ENCODE data around the gene PIWIL4.
"Not testable (repeated sequence)": the region's sequence is repeated elsewhere in the genome, so short reads cannot be mapped to it uniquely, and the experiment has no call there.

The PIWIL4 gene

DNA sequence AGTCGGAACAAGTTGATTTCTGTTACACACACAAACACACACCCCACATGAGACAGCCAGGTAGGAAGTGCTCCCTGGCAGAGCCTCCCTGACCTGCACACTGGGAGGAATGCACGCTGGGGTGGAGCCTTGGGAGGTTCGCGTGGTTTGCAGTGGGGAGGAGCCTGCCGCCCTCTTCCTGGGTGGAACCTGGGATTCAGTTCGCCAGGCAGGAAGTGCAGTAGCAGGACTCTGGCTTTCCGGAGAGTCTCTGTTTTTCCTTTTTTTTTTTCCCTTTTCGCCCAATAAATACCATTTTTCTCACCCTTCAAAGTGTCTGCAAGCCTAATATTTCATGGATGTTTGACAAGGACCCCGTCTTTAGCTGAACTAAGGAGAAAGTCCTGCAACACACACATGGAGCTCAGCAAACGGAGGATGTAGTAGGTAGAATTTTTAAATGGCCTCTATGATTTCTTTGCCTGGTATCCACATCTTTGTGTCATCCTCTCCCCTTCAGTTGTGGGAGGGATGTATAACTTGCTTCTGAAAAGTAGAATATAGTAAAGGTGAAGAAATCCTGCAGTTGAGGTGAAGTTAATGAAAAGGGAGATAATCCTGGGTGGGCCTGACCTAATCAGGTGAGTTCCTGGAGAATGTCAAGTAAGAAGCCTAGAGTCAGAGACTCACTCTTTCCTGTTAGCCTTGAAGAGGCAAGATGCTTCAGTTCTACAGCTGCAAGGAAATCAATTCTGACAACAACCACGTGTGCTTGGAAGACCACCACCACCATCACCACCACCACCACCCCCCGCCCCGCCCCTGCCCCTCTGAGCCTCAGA, 72.9 kb downstream of the PIWIL4 start:
- DNase-seq: no peak

DNA sequence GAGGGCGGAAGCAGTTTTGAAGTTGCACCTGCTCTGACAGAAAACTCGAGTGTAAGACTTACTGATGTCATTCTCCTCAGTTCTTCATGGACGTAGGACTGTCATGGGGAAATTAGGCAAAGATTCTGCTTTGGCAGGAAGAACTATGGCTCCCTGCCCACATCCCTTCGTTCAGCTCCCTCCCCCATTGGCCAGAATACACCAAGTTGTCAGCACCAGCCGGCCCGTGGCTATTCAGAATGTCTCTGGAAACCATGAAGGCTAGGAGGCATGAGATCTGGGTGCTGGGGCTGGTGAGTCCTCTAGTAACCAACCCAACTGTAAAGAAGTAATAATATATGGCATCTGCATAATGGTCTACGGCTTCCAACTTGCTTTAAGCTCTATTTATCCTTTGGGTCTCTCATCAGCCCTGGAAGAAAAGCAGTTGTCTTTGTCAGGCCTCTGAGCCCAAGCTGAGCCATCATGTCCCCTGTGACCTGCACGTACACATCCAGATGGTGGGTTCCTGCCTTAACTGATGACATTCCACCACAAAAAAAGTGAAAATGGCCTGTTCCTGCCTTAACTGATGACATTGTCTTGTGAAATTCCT, 74.1 kb downstream of the PIWIL4 start:
- DNase-seq: no peak

DNA sequence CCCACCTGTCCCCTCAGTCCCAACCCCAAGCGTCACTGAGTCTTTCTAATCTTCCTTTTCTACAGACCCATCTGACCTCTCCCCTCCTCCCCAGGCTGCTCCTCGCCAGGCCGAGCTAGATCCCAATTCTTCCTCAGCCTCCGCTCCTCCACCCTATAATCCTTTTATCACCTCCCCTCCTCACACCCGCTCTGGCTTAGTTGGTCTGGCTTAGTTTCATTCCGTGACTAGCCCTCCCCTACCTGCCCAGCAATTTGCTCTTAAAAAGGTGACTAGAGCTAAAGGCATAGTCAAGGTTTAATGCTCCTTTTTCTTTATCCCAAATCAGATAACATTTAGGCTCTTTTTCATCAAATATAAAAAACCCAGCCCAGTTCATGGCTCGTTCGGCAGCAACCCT, 76.0 kb downstream of the PIWIL4 start:
- not testable (repeated sequence) for DNase-seq

DNA sequence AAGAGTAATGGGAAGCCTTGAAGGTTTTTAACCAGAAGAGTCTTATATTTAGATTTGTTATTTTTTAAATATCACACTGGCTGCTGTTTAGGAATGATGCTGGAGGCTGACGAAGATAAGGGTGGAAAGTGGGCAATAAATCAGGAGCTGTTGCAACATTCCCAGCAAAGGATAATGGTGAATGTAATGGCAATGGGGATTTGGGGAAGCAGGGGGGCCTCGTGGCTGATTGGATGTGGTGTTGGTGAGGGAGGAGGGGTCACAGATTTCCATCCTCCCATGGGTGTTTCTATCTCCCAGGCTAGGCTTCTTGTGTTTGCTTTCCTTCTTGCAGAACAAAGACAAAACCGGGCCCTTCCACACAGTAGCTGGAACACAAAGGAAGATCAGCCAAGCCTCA, 80.8 kb downstream of the PIWIL4 start:
- no peak for DNase-seq

DNA sequence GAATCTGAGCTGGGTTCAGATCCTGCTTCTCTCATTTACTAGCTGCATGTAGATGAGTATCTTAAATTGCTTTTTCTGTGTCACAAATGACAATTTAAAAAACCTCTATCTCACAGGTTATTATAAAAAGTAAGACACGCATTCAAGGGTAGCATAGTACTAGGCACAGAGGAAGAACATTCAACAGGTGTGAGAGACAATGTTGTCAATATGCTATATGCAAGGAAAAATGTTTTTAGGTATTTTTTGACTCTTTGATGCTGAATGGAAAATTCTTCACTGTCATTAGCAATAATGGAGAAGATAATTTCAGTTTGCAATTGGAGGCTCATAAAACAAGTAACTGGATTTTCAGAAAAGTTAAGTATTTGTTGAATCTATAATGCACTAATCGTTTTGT, 81.6 kb downstream of the PIWIL4 start:
- no peak for DNase-seq

DNA sequence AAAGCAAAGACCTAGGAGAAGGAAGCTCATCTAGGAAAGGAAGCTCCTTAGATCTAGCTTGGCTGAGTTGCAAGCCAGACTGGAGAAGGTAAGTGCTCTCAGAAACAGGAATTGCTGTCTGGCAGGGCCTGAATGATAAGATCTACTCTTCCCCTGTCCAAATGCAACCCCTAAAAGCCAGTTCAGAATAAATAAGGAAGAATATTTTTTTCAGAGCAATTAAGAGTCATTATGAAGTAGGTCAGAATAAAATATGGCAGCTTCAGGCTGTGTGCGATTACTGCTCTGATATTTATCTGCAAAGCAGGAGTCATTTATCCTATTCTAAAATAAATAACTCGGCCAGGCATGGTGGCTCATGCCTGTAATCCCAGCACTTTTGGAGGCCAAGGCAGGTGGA, 82.1 kb downstream of the PIWIL4 start:
- no peak for DNase-seq

DNA sequence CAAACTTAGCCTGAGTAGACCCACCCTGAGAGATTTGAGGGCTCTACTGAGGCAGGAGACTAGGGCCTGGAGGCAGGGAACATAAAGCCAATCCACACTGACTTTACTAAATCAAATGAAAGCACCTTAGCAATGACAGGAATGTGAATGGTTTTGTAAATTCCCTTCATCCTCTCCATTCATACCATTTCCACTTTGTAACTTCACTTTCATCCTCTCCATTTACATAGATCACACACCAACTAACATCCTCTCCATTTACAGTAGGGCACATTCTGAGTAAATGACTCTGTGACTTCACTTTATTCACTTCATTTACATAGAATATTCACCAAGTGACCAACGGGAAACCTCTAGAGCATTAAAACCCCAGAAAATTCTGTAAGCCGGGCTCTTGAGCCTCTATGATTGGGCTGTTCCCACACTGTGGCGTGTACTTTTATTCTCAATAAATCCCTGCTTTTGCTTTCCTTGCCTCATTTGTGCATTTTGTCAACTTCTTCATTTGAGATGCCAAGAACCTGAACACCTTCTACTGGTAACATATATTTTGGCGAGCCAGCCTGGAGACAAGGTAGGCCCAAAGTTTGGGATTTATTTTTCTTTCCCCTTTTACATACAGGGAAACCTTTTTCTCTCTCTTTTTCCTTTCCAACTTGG, 82.9 kb downstream of the PIWIL4 start:
- DNase-seq: no peak

DNA sequence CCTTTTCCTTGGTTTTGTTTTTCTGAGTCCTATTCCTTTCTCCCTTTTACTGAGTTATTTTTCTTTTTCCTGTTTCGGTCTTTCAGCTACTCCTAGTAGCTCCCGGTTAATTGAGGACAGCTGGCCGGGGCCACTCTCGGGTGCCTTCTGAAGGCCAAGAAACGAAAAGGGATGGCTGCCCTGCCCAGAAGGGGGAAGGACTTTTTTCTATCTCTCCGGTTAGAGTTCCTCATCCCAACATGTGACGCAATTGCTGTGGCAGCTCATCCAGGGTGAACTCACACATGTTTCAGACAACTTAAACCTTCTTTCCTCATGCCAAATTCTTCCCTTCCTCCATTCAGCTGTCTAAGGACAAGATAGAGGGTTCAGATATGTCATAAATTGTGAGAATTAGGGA, 83.6 kb downstream of the PIWIL4 start:
- no peak for DNase-seq

DNA sequence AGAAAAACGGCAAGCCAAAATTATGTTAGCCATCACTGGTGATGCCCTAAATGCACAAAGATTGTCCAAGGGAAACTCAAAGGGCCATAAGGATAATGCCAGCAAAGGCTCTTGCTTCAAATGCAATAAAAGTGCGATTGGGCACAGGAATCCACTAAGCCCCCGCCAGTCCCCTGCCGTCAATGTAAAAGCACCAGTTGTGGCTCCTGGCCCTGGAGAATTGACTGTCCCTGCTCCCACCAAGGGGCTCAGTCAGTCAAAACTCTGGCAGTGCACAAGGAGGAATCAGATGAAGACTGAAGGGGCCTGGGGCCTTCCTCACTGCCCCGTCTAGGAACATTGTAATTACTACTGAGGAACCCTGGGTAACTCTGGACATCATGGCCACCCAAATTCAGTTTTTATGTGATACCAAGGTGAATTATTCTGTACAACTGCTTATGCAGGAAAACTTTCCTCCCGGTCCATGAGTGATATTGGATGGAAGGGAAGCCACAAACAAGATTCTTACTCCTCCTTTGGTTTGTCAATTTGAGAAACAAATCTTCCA, 85.6 kb downstream of the PIWIL4 start:
- DNase-seq: no peak

DNA sequence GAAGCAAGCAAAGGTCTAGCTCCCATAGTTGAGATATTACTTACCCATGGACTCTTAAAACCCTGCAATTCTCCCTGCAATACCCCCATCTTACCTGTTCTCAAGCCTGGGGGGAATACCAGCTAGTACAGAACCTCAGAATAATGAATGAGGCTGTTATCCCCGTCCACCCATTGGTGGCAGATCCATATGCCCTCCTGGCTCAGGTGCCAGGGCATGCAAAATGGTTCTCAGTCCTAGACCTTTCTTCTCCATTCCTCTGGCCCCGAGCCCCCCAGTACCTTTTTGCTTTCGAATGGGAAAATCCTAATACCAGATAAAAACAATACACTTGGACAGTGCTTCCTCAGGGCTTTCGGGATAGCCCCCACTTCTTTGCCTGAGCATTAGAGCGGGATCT, 86.4 kb downstream of the PIWIL4 start:
- DNase-seq: no peak

DNA sequence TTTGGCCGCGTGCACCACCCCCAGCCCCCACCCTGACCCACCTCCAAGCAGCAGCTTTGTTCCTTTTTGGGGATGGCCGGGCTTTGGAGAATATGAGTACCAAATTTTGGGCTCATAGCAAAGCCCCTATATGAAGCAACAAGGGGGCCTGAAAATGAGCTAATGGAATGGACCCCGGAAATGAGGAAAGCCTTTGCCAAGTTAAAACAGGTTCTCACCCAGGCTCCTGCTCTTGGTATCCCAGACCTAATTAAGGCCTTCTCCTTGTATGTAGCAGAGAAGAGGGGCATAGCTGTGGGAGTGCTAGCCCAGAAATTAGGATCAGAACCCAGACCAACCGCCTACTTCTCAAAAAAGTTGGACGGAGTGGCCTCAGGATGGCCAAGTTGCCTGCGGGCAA, 87.0 kb downstream of the PIWIL4 start:
- DNase-seq: no peak

DNA sequence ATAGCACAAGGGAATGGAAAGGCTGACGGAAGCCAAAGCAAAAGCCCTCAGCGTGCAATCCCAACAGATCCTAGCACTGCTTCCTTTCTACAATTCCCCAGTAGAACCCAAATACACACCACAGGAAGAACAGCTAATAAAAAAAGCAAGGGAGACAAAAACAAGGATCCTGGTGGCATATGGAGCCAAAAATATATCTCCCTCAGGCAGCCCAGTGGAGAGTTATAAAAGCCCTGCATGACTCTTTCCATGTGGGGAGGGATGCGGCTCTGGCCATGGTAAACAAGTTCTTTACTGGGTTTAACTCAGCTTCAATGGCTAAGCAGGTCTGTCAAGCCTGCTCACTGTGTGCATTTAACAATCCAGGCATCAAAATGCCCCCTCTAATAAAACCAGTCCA, 88.1 kb downstream of the PIWIL4 start:
- no peak for DNase-seq

DNA sequence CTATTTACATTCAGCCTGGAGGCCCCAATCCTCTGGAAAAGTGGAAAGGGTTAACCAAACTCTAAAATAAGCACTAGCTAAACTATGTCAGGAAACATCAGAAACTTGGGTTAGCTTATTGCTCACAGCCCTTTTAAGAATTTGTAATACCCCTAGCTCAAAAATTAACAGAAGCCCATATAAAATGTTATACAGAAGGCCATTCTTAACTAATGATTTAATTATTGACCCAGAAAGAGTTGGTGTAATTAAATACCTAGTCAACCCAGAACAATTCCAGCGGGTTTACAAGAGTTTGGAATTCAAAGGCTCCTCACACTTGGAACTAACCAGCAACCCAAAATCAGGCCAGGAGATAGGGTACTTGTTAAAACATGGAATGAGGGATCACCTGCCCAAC, 88.8 kb downstream of the PIWIL4 start:
- no peak for DNase-seq

DNA sequence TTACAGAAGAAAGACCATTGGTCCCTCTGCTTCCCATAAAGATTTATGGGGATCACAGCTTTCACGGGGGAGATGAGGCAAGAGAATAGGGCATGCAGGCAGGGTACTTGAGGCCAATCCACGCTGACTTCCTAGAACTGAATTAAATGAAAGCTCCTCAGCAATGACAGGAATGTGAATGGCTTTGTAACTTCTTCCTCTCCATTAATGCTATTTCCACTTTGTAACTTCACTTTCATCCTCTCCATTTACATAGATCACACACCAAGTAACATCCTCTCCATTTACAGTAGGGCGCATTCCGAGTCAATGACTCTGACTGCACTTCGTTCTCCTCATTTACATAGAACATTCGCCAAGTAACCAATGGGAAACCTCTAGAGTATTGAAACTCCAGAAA, 89.8 kb downstream of the PIWIL4 start:
- no peak for DNase-seq

DNA sequence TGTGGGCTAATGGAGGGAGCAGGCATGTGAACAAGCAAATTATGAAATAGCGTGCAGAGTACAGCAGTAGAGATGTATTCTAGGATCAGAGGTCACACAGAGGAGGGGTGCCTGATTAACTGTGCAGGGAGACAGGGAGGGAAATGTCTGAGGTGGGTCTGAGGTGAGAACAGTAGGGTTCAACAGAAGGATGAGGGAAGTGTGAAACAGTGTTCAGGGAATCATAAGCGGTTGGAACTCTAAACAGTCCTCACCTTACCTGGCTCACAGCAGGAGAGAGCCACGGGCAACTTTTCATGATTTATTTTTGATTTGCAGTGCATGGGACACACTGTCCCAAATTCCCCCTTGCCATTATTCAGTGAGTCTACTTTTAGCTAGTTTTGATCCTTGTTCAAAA, 90.5 kb downstream of the PIWIL4 start:
- no peak for DNase-seq

DNA sequence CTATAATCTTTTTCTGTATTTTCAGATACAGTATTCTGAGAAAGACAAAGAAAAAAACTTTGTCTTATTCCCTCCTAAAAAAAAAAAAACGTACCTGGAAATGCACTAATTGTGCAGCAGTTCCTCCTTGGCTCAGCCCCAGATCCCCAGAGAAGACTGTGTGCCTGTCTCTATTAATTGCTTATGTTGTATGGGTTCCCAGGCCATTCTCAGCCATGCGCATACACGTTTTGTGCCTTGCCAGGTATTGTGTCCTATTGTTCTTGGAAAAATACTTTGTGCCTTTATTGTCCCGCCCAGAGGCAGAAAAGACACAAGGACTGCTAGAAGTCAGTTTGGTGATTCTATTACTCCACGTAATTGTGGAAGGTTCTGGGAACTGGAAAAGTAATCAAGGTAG, 91.2 kb downstream of the PIWIL4 start:
- no peak for DNase-seq

DNA sequence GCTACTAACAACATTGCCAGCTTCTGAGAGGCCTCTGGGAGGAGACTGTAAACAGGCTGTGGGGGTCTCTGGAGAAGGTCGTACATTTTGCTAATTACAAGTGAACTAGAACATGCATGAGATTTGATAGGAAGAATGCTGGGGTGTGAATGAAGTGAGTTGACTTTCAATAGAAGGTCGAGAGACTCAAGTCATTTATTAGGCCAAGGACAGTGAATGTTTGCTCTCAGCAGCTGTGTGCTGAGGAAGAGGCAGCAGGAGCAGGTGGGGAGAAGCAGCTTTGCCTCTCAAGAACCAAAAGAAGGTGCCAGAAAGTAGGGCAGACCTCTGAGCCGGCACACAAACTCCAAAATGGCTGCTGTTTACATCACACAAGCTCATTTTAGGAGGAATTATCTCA, 91.7 kb downstream of the PIWIL4 start:
- no peak for DNase-seq

DNA sequence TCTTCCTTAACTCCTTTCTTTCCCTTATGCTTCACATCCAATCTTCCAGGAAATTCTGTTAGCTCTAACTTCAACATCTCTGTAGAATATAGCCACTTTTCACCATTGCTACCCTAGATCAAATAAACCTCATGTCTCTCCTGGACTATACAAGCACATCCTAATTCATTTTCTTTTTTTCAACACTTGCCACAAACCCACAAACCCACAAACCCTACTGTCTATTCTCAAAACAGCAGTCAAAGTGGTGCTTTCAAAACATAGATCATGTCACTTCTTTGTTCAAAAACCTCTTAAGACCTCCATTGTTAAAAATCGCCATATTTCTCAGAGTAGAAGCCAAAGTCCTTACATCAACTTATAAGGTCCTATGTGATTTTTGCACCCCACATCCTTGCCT, 94.3 kb downstream of the PIWIL4 start:
- DNase-seq: no peak

DNA sequence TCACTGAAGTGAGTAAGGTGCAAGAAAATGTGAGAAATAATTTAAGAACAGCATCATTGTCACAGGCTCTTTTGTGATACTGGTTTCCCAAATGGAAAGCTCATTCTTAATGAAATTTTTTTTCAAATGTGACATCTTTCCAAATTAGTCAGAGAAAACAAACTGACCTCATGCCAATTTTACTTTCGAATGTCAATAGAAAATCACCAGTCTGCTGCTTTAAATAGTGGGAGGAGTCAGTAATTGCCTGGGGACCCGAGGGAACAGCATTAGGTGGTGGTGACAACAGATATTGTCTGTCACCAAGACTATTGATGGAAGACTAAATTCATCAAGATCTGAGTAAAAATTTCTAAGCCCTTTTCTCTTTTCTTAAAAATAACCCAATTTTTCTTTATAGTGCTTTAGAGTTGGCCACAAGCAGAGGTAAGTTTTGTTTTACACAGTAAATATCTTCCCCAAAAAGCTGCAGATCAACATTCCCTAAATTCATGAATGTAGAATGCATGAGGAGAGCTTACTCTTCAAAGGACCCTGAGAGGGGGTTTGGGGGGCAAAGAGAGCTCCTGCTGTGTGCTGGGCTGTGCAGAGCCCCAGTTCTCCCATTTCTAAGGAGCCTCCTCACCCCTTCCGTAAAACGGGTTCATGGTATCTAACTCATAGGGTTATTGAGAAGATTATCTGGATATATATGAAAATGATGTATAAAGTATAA, 95.1 kb downstream of the PIWIL4 start:
- DNase-seq: no peak

DNA sequence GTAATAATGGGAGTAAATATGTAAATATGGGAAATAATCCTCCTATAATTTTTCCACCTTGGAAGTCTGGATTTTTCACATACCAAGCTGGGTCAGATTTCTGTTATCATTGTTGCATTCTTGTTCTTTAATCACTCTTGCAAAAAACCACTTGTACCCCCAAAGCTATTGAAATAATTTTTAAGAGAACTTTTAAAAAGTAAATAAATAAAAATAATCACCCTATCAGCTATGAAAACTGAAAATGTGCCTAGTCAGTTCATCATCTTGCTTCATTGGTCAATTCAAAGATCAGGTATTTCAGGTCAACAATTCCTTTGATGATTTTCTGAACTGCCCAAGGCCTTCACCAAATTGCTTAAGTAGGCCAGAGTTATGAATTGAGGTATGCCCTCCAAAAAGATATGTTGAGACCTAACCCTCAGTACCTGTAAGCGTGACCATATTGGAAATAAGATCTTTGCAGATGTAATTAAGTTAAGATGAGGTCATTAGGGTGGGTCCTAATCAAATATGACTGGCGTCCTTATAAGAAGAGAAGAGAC, 95.8 kb downstream of the PIWIL4 start:
- no peak for DNase-seq

DNA sequence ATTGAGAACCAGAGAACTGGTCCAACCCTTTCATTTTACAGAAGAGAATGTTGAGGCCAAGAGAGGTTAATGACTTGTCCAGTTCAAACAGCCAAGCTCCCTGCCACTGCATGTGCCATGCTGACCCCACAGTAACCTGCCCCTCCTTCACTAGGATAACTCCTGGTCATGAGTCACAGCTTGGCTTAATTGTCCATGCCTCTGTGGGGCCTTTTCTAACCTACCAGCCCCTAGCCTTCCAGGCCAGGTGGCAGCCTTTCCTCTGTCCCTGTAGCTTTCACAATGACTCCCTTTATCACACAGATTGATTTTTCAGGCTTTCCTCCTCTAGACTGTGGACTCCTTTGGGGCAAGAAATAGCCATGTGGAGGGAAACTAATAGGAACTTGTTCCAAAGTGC, 97.2 kb downstream of the PIWIL4 start:
- no peak for DNase-seq

DNA sequence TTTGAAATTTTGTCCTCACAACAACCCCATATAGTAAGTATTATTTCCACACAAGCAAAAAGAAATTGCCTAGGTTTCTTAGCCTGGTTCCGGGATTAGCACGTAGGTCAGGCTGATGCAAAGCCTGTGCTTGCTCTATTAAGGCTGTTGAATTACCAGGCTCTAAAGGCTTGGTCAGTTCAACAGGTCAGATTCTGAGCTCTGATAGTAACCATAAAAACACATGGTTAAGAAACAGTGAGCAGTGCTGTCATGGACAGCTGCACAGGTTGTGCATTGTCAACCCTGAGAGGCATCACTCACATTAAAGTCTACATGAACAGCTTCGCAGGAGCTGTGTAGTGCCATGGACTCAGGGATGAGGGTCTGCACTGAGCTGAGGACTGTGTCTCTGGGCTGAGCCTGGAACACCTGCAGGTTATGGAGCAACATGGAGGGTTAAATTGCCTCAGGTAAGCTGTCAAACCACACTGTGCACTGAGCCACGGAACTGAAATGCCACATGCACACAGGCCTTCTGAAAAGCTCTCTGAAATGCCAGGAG, 98.0 kb downstream of the PIWIL4 start:
- DNase-seq: no peak

Measured in RPMI8226 (cell line).